Gastrocnemius medialis (tissue), 4 donors: ENCODE results near the gene RNU6-8. TPM values are rescaled to one million over a fixed set of nuclear protein-coding genes. Genes with fewer than 3 reads are reported as not detected.

ENCODE experiments used
- ATAC-seq, 2 donors: fragments of 150-250 bp; one replicate each; pipeline ENCODE4 v1.9.1; 2016
- DNase-seq, 2 donors: peaks; one replicate each; pipeline ENCODE4 v3.0.0-alpha.2; 2019
- H3K27ac ChIP-seq, 4 donors: fragments of 200-600 bp; sonication (generic); 1 replicate in 1 of 4; 2 replicates in 3 of 4; pipeline ENCODE4 v1.5.1; 2016 to 2018; ENCODE audit warnings: mild to moderate bottlenecking in 2 of 4, moderate library complexity in 1 of 4
- H3K27me3 ChIP-seq, 3 donors: fragments of 200-600 bp; sonication (generic) in 2 of 3; 1 replicate in 1 of 3; 2 replicates in 2 of 3; pipeline versions ENCODE4 v1.5.1 to v1.6.0; 2016 to 2019; ENCODE audit warnings: mild to moderate bottlenecking in 1 of 3, moderate library complexity in 1 of 3
- H3K36me3 ChIP-seq, 2 donors: fragments of 200-600 bp; sonication (generic) in 1 of 2; one replicate each; pipeline ENCODE4 v1.5.1; 2017 to 2018
- H3K4me1 ChIP-seq, 2 donors: fragments of 200-600 bp; sonication (generic) in 1 of 2; one replicate each; pipeline ENCODE4 v1.5.1; 2016 to 2017; ENCODE audit warnings: mild to moderate bottlenecking in 2 of 2
- H3K4me3 ChIP-seq, 4 donors: fragments of 200-600 bp; sonication (generic) in 3 of 4; 1 replicate in 1 of 4; 2 replicates in 3 of 4; pipeline ENCODE4 v1.5.1; 2016 to 2019; ENCODE audit warnings: mild to moderate bottlenecking in 2 of 4
- H3K9me3 ChIP-seq, 3 donors: fragments of 200-600 bp; sonication (generic) in 2 of 3; 1 replicate in 1 of 3; 2 replicates in 2 of 3; pipeline ENCODE4 v1.5.1; 2016 to 2019
- CTCF ChIP-seq, 5 experiments: fragments of 450-650 bp in 3 of 5; fragments of 200-600 bp in 2 of 5; sonication (generic) in 2 of 5; IDR thresholded peaks in 4 of 5; conservative IDR thresholded peaks in 1 of 5; 1 replicate in 4 of 5; 2 replicates in 1 of 5; pipeline ENCODE4 v1.5.1; 2016 to 2019; ENCODE audit warnings: antibody characterized with exemption in 5 of 5, mild to moderate bottlenecking in 3 of 5, moderate library complexity in 3 of 5
- POLR2A ChIP-seq, 2 donors: fragments of 450-650 bp; IDR thresholded peaks; one replicate each; pipeline ENCODE4 v1.6.1; 2017; ENCODE audit warnings: antibody characterized with exemption in 2 of 2, mild to moderate bottlenecking in 2 of 2, moderate library complexity in 2 of 2
- in situ Hi-C, 4 donors: fragments of 200-750 bp; cut with MboI; loops; one replicate each; pipeline versions ENCODE4 v1.15.0 to v1.8.0; 2017; ENCODE audit warnings: low sequenced_read_pairs in 4 of 4
- intact Hi-C: fragments of 100-400 bp; cut with DNase I; formaldehyde crosslinking; loops from one replicate; pipeline ENCODE4 v1.15.1; 2023; ENCODE audit warnings: low total_unique reads
- total RNA-seq, 4 donors: library from RNA; depleted of rRNA; stranded (reverse); fragments of >200 nt; gene quantifications; one replicate each; pipeline versions ENCODE4 v1.1.0 to v1.2.3, GENCODE V29; 2016

RNU6-8 gene
- total RNA-seq, 4 donors from 2014 or later: not detected

- no peak overlapping the region for H3K4me3 ChIP-seq
- H3K27me3 ChIP-seq: no peaks in the 10 kb centered on the region
- no peak for DNase-seq
- H3K36me3 ChIP-seq: no peaks in the 10 kb centered on the region
- intact Hi-C loops (no loop called here), in situ Hi-C loops (no loop called here)
- TF ChIP-seq POLR2A (IDR thresholded peaks at IDR 0.05): no peak
- TF ChIP-seq CTCF (IDR thresholded peaks at IDR 0.05 in 4 of 5, conservative IDR thresholded peaks at IDR 0.05 in 1 of 5): no peak
- ATAC-seq: no peak
- peaks cover 0 to 4% of the 10 kb centered on the region in 2 donors for H3K4me1 ChIP-seq
- no peak overlapping the region for H3K27ac ChIP-seq
- H3K9me3 ChIP-seq: no peaks in the 10 kb centered on the region
Observed at GRCh38 chr14:32195636-32196035, 7.4 kb downstream of the RNU6-8 start.

- ATAC-seq (no peak), DNase-seq (no peak)
- Histone ChIP-seq H3K27me3 (no peaks in the 10 kb centered on the region), H3K9me3 (no peaks in the 10 kb centered on the region), H3K36me3 (no peaks in the 10 kb centered on the region), H3K27ac (no peak overlapping the region), H3K4me1 (no peaks in the 10 kb centered on the region), H3K4me3 (no peak overlapping the region)
- TF ChIP-seq CTCF (IDR thresholded peaks at IDR 0.05 in 4 of 5, conservative IDR thresholded peaks at IDR 0.05 in 1 of 5): no peak
- no peak for TF ChIP-seq POLR2A (IDR thresholded peaks at IDR 0.05)
- in situ Hi-C loops: no loop called here
- intact Hi-C loops: no loop called here
Observed at GRCh38 chr14:32193532-32193931, 9.5 kb downstream of the RNU6-8 start.

- intact Hi-C loops: no loop called here
- no peak overlapping the region for H3K4me3 ChIP-seq
- no peaks in the 10 kb centered on the region for H3K9me3 ChIP-seq
- no peak for ATAC-seq
- H3K36me3 ChIP-seq: no peaks in the 10 kb centered on the region
- in situ Hi-C loops: no loop called here
- DNase-seq: no peak
- H3K27ac ChIP-seq: no peak overlapping the region
- no peaks in the 10 kb centered on the region for H3K4me1 ChIP-seq
- TF ChIP-seq POLR2A (IDR thresholded peaks at IDR 0.05) (no peak), CTCF (IDR thresholded peaks at IDR 0.05 in 4 of 5, conservative IDR thresholded peaks at IDR 0.05 in 1 of 5) (no peak)
- no peaks in the 10 kb centered on the region for H3K27me3 ChIP-seq
Observed at GRCh38 chr14:32192712-32193373, 10.2 kb downstream of the RNU6-8 start.

GRCh38 chr14:32190673-32191072, 12.4 kb downstream of the RNU6-8 start:
- ATAC-seq: no peak
- intact Hi-C loops (no loop called here), in situ Hi-C loops (no loop called here)

More at GRCh38 chr14:32190673-32191072, 12.4 kb downstream of the RNU6-8 start:
- TF ChIP-seq POLR2A (IDR thresholded peaks at IDR 0.05): no peak
- no peak for TF ChIP-seq CTCF (IDR thresholded peaks at IDR 0.05 in 4 of 5, conservative IDR thresholded peaks at IDR 0.05 in 1 of 5)
- Histone ChIP-seq H3K36me3 (no peaks in the 10 kb centered on the region), H3K4me3 (no peak overlapping the region), H3K27ac (no peak overlapping the region), H3K9me3 (no peaks in the 10 kb centered on the region), H3K4me1 (no peaks in the 10 kb centered on the region), H3K27me3 (no peaks in the 10 kb centered on the region)
- DNase-seq: no peak
